Fibroblast of lung (primary cell): Measurements from ENCODE around the gene PCSK6.

Experiments
- EZH2 ChIP-seq: IDR thresholded peaks from 2 replicates; pipeline ENCODE4 v1.5.1; 2012; ENCODE audit warnings: low read length, control low read depth, mild to moderate bottlenecking; ENCODE audit errors: missing control alignments
- TF ChIP-seq, protein P1 (sequence below), 2 donors: IDR thresholded peaks in 1 of 2; conservative IDR thresholded peaks in 1 of 2; 1 replicate in 1 of 2; 2 replicates in 1 of 2; pipeline ENCODE4 v1.5.1; 2011 to 2012; ENCODE audit warnings: low read length in 2 of 2, control low read depth in 1 of 2, inconsistent platforms in 1 of 2, low read depth in 1 of 2, mild to moderate bottlenecking in 1 of 2

DNA sequence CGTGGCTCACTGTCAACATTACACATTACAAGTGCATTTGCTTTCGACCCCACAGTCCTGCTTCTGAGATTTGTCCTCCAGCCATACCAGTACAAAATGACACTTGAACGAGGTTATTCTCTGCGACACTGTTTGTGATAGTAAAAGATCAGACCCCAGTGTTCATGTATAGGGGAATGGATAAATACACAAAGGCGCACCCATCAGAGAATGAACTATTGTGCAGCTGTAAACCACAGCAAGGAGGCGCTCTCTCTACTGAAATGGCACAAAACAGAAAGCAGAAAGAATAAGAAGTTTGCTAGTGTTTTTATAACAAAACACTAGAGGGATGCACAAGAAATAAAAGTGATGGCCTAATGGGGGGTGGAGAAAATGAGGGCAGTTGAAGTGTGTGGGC is 232.8 kb downstream of the PCSK6 start:
- TF ChIP-seq, protein P1, sequence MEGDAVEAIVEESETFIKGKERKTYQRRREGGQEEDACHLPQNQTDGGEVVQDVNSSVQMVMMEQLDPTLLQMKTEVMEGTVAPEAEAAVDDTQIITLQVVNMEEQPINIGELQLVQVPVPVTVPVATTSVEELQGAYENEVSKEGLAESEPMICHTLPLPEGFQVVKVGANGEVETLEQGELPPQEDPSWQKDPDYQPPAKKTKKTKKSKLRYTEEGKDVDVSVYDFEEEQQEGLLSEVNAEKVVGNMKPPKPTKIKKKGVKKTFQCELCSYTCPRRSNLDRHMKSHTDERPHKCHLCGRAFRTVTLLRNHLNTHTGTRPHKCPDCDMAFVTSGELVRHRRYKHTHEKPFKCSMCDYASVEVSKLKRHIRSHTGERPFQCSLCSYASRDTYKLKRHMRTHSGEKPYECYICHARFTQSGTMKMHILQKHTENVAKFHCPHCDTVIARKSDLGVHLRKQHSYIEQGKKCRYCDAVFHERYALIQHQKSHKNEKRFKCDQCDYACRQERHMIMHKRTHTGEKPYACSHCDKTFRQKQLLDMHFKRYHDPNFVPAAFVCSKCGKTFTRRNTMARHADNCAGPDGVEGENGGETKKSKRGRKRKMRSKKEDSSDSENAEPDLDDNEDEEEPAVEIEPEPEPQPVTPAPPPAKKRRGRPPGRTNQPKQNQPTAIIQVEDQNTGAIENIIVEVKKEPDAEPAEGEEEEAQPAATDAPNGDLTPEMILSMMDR (conservative IDR thresholded peaks at IDR 0.05 in 1 of 2, IDR thresholded peaks at IDR 0.05 in 1 of 2; ENCODE audit: low read depth in 1 of 2, low read length in 2 of 2): peak; percentile 17 to 30
- TF ChIP-seq EZH2: no peak
